ENCODE measurements around the gene NAGPA. TPM values are rescaled to one million over a fixed set of nuclear protein-coding genes. Genes with fewer than 3 reads are reported as not detected.
A peak's percentile ranks its signal among the peaks of the same experiment; 100 is the strongest.

The NAGPA gene
- total RNA-seq, 1 experiment from 2014 or later: 12.6 TPM

DNA sequence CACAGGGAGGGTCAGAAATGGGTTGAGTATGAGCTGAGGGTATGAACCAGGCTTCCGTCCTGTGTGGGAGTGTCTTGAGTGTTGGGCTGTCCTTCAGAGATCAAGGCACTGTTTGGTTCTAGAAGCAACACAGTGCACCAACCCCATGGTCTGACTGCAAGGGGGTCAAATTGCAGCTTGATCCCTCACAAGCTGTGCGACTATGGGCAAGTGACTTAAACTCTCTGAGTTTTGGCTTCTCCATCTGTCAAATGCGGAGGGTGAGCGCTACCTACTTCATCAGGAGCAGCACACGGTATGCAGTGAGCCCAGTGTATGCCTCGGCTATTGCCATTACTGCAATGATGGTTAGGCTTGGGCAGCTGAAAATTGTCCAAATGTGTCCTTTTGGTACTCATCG, 54.6 kb downstream of the NAGPA start:
- H4K20me1 ChIP-seq (ENCODE audit: insufficient read depth, low read depth, low read length): no peaks in the 10 kb centered on the region
- no peak overlapping the region for H3K4me2 ChIP-seq (ENCODE audit: low read depth, low read length, poor library complexity, severe bottlenecking)
- no peak overlapping the region for H2AFZ ChIP-seq (ENCODE audit: low read length)
- H3K4me1 ChIP-seq (ENCODE audit: low read length): peaks cover 18% of the 10 kb centered on the region
- no peaks in the 10 kb centered on the region for H3K36me3 ChIP-seq (ENCODE audit: insufficient read depth, low read length)
- H3K9me2 ChIP-seq (replicated peaks; ENCODE audit: insufficient read depth, low read length): no peaks in the 10 kb centered on the region
- no peaks in the 10 kb centered on the region for H3K27me3 ChIP-seq (ENCODE audit: low read length)
- no peak overlapping the region for H3K9ac ChIP-seq (ENCODE audit: low read length)
- H3K27ac ChIP-seq (ENCODE audit: low read length): no peak overlapping the region
- H3K9me3 ChIP-seq (ENCODE audit: low read length): 0 out of 2 replicates have a peak, but pooled peaks cover under 1% of the 10 kb centered on the region
- H3K4me3 ChIP-seq (ENCODE audit: low read length): no peak overlapping the region
- no peak for DNase-seq
- H3K79me2 ChIP-seq (ENCODE audit: low read length): no peaks in the 10 kb centered on the region

DNA sequence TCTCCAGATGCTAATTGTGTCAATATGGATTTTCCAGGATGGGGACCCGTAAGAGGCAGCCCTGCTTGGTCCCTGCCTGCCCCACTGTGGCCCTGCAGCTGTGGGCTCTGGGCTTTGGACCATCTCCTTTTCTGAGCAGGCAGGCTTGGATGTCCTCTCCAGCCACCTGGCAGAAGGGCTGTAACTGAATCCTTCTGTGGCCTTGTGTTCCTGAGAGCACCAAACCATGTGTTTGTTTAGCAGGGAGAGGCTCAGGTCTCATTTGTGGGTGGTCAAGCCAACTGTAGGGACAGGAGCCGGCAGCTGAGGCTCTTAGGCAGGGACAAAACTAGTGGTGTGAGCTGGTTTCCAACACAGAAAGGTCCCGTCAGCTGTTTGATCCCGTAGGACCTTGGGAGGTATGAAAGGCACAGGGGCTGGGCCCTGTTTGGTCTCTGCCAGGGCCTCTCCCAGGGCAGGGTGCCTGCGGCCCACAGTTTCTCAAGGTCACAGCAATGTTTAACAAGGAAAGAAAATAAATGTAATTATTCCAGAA, 57.1 kb downstream of the NAGPA start:
- Histone ChIP-seq H3K9me2 (replicated peaks; ENCODE audit: insufficient read depth, low read length) (no peaks in the 10 kb centered on the region), H3K79me2 (ENCODE audit: low read length) (no peaks in the 10 kb centered on the region), H3K27me3 (ENCODE audit: low read length) (no peaks in the 10 kb centered on the region), H3K4me1 (ENCODE audit: low read length) (peaks cover 18% of the 10 kb centered on the region), H3K27ac (ENCODE audit: low read length) (peak overlapping the region; percentile 61), H2AFZ (ENCODE audit: low read length) (peak overlapping the region; percentile 74), H3K9ac (ENCODE audit: low read length) (peak overlapping the region; percentile 29; the same call in 1 of the 2 replicates), H3K4me2 (ENCODE audit: low read depth, low read length, poor library complexity, severe bottlenecking) (peak overlapping the region; percentile 44), H3K9me3 (ENCODE audit: low read length) (no peaks in the 10 kb centered on the region), H3K36me3 (ENCODE audit: insufficient read depth, low read length) (no peaks in the 10 kb centered on the region), H3K4me3 (ENCODE audit: low read length) (no peak overlapping the region), H4K20me1 (ENCODE audit: insufficient read depth, low read depth, low read length) (no peaks in the 10 kb centered on the region)
- peak; percentile 15 for DNase-seq

DNA sequence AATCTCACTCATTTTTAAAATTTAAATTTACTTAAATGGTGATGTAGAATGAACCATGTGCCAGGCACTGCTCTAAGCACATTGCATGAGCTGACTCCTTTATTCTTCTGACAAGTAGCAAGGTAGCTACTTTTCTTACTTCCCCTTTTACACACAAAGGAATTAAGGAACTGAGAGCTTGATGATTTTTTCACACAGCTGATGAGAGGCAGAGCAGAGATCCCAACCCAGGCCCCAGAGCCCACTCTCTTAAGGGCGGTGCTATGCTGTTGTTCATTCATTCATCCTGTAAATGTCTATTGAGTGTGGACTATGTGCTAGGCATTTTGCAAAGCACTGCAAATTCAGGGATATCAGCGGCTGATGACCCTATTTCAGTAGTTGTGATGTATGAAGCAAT, 57.7 kb downstream of the NAGPA start:
- DNase-seq: peak; percentile 89

More for the DNA sequence above, 57.7 kb downstream of the NAGPA start:
- no peaks in the 10 kb centered on the region for H3K9me3 ChIP-seq (ENCODE audit: low read length)
- H2AFZ ChIP-seq (ENCODE audit: low read length): peak overlapping the region; percentile 74
- no peaks in the 10 kb centered on the region for H3K9me2 ChIP-seq (replicated peaks; ENCODE audit: insufficient read depth, low read length)
- no peaks in the 10 kb centered on the region for H3K27me3 ChIP-seq (ENCODE audit: low read length)
- no peaks in the 10 kb centered on the region for H4K20me1 ChIP-seq (ENCODE audit: insufficient read depth, low read depth, low read length)
- peak overlapping the region; percentile 29; the same call in 1 of the 2 replicates for H3K9ac ChIP-seq (ENCODE audit: low read length)
- H3K4me3 ChIP-seq (ENCODE audit: low read length): no peak overlapping the region
- no peaks in the 10 kb centered on the region for H3K36me3 ChIP-seq (ENCODE audit: insufficient read depth, low read length)
- peaks cover 18% of the 10 kb centered on the region for H3K4me1 ChIP-seq (ENCODE audit: low read length)
- H3K4me2 ChIP-seq (ENCODE audit: low read depth, low read length, poor library complexity, severe bottlenecking): peak overlapping the region; percentile 44
- H3K79me2 ChIP-seq (ENCODE audit: low read length): no peaks in the 10 kb centered on the region
- H3K27ac ChIP-seq (ENCODE audit: low read length): peak overlapping the region; percentile 61

Other genes with a start within 250 kb of the NAGPA start
- gene SEPTIN12, start 245.6 kb downstream of the NAGPA start, total RNA-seq (2014; rRNA removed; shearing (Covaris generic); ENCODE audit: low replicate concordance): not detected in 2 replicates
- gene SMIM22, start 238.6 kb downstream of the NAGPA start, total RNA-seq (2014; rRNA removed; shearing (Covaris generic); ENCODE audit: low replicate concordance): not detected in 2 replicates
- 9.4 and 28.4 TPM in 2 replicates for gene ROGDI, start 231.3 kb downstream of the NAGPA start, total RNA-seq (2014; rRNA removed; shearing (Covaris generic); ENCODE audit: low replicate concordance)
- 23.4 and 45.8 TPM in 2 replicates for gene GLYR1, start 186.6 kb downstream of the NAGPA start, total RNA-seq (2014; rRNA removed; shearing (Covaris generic); ENCODE audit: low replicate concordance)
- 21.7 and 27.3 TPM in 2 replicates for gene UBN1, start 186.5 kb downstream of the NAGPA start, total RNA-seq (2014; rRNA removed; shearing (Covaris generic); ENCODE audit: low replicate concordance)
- not detected in 2 replicates for gene PPL, start 96.8 kb downstream of the NAGPA start, total RNA-seq (2014; rRNA removed; shearing (Covaris generic); ENCODE audit: low replicate concordance)
- gene SEC14L5, start 75.6 kb downstream of the NAGPA start, total RNA-seq (2014; rRNA removed; shearing (Covaris generic); ENCODE audit: low replicate concordance): not detected in 2 replicates
- gene C16orf89, start 32.0 kb upstream of the NAGPA start, total RNA-seq (2014; rRNA removed; shearing (Covaris generic); ENCODE audit: low replicate concordance): not detected in 2 replicates
- gene ALG1, start 37.9 kb upstream of the NAGPA start, total RNA-seq (2014; rRNA removed; shearing (Covaris generic); ENCODE audit: low replicate concordance): 23.4 and 26.3 TPM in 2 replicates
- gene EEF2KMT, start 63.9 kb upstream of the NAGPA start, total RNA-seq (2014; rRNA removed; shearing (Covaris generic); ENCODE audit: low replicate concordance): 16.6 and 17.6 TPM in 2 replicates